GM19238 (cell line): ENCODE data around the gene MRGPRD.

Experiments used
- DNase-seq: peaks from one replicate; pipeline ENCODE4 v3.0.0; 2011; ENCODE audit warnings: low spot score; ENCODE audit not compliant: insufficient read length

MRGPRD gene

DNA sequence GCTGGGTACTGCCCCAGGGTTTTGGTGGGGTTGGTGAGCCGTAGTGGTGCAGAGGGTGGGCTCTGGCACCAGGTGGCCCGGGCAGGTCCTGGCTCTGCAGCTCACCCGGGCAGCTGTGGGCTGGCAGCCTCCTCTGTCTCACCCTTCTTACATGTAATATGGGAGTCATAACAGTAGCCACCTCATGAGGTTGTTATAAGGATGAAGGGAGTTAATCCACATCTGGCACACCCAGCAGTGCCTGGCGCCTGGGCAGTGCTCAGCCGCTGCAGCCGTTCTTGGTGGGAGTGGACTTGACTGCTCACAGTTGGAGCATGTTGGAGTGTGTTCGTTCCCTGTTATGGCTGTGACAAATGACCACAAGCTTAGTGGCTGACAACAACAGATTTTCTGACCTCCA is 48.4 kb downstream of the MRGPRD start:
- DNase-seq: no peak

DNA sequence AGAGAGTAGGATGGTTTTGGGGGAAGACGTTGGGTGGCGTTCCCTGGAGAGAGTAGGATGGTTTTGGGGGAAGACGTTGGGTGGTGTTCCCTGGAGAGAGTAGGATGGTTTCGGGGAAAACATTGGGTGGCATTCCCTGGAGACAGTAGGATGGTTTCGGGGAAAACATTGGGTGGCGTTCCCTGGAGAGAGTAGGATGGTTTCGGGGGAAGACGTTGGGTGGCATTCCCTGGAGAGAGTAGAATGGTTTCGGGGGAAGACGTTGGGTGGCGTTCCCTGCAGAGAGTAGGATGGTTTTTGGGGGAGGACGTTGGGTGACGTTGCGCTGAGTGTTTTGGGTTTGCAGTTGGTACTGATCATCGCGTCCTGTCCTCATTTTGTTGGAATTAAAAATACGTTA is 48.9 kb downstream of the MRGPRD start:
- no peak for DNase-seq

DNA sequence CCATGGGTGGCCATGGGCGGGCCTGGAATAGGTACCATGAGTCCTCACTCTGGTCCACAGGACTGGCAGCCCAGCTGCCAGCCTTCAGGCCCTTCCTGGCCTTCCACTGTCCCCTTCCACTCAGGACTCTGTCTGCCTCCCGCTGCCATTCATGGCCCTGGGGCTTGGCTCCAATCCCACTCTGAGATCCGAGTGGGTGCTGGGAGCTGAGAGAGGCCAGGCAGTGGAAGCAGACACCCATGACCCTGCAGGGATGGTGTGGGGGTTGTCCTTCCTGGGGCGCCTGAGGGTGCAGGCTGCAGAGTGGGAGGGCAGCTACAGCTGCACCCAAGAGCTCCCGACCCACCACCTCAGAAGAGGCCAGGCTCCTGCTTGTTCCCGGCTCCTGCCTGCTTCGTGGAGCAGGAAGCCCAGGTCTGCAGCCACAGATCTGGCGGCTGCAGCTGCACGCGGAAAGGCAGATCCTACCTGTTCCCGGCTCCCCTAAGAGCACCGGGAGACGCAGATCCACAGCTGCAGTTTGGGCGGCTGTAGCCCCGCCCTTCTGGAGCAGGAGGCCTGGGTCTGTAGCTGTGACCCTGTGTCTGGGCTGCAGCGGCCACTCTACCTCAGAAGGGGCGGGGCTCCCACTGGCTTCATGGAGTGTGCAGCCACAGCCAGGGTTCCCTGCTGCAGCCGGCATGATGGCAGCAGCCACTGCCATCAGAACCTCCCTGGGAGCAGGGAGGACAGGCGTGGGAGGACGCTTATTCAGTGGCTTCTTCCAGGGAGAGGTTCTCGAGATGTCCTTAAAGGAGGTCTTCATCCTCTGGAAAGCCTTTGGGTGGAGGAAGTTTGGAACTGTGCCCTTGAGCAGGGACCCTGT is 49.6 kb downstream of the MRGPRD start:
- DNase-seq: no peak
